Measurements from ENCODE around the gene LIN37.
A peak's percentile ranks its signal among the peaks of the same experiment; 100 is the strongest.

The LIN37 gene

DNA sequence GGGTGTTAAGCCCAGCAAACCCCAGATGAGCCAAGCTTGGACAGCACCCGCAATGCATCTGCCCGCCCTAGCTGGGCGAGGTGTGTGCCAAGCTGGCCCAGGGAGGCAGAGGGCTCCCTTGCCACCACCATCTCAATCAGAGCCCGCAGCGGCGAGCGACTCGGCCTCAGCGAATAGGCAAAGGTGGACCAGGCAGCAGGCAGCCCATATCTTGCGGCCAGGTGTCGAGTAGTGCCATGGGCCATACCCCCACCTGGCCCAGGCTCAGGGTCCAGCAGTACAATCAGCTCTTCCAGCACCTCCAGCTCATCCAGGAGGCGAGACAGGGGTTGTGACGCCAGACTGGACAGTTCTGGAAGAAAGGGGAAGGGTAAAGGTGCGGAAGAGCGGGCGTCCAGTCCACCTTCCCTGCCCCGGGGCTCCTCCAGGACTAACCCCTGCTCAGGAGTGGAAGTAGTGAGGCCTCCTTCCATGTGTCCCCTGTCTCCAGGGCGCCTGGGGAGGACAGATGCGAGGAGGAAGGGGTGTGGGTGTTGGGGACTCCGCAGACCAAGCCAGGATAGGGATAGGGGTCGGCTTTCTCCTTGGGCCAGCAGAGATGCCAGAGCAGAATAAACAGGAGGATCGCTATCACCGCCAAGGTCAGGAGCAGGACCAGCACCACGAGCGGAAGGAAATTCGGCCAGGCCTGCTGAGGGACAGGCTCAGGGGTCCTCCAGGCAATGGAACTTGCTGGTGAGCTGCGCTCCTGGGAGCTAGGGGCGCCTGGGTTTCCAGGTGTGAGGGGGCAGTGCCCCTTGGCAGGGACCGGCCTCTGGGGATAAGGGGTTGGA, 8.9 kb upstream of the LIN37 start:
- TF ChIP-seq EZH2phosphoT487 (IDR thresholded peaks at IDR 0.05; ENCODE audit: low read depth) (no peak), CTCF (IDR thresholded peaks at IDR 0.05; ENCODE audit: low read depth, low read length) (no peak)
- Histone ChIP-seq H4K20me1 (ENCODE audit: insufficient read depth, low read length) (peaks cover 9% of the 10 kb centered on the region; the same call in 1 of the 2 replicates), H3K36me3 (replicated peaks; ENCODE audit: low read depth, low read length) (peaks cover 34% of the 10 kb centered on the region), H3K4me2 (ENCODE audit: low read length) (peak overlapping the region; percentile 82), H3K4me1 (ENCODE audit: low read length) (peaks cover 32% of the 10 kb centered on the region), H3K9ac (ENCODE audit: low read length) (peak overlapping the region; percentile 63; the same call in 1 of the 2 replicates), H3K27ac (ENCODE audit: low read length) (no peak overlapping the region), H3K9me3 (ENCODE audit: insufficient read depth, low read length) (no peaks in the 10 kb centered on the region), H3K79me2 (ENCODE audit: low read length) (peaks cover 2% of the 10 kb centered on the region; the same call in 1 of the 2 replicates), H3K4me3 (ENCODE audit: low read length) (peak overlapping the region; percentile 82), H2AFZ (ENCODE audit: low read depth, low read length) (no peak overlapping the region), H3K27me3 (ENCODE audit: low read depth, low read length) (no peaks in the 10 kb centered on the region)

GRCh38 chr19:35740108-35740422, 8.3 kb upstream of the LIN37 start:
- peaks cover 30% of the 10 kb centered on the region for H3K36me3 ChIP-seq (replicated peaks; ENCODE audit: low read depth, low read length)
- no peaks in the 10 kb centered on the region for H3K9me3 ChIP-seq (ENCODE audit: insufficient read depth, low read length)
- H3K27ac ChIP-seq (ENCODE audit: low read length): peak overlapping the region; percentile 29
- peaks cover 9% of the 10 kb centered on the region; the same call in 1 of the 2 replicates for H4K20me1 ChIP-seq (ENCODE audit: insufficient read depth, low read length)
- peak overlapping the region; percentile 63 for H3K9ac ChIP-seq (ENCODE audit: low read length)
- H3K4me1 ChIP-seq (ENCODE audit: low read length): peaks cover 32% of the 10 kb centered on the region
- peak overlapping the region; percentile 82 for H3K4me2 ChIP-seq (ENCODE audit: low read length)
- peak overlapping the region; percentile 82 for H3K4me3 ChIP-seq (ENCODE audit: low read length)
- no peak for TF ChIP-seq CTCF (IDR thresholded peaks at IDR 0.05; ENCODE audit: low read depth, low read length)
- no peaks in the 10 kb centered on the region for H3K27me3 ChIP-seq (ENCODE audit: low read depth, low read length)
- H3K79me2 ChIP-seq (ENCODE audit: low read length): peaks cover 2% of the 10 kb centered on the region; the same call in 1 of the 2 replicates
- no peak overlapping the region for H2AFZ ChIP-seq (ENCODE audit: low read depth, low read length)

- peak overlapping the region; percentile 77 for H3K9ac ChIP-seq (ENCODE audit: low read length)
- peaks cover 32% of the 10 kb centered on the region for H3K4me1 ChIP-seq (ENCODE audit: low read length)
- H2AFZ ChIP-seq (ENCODE audit: low read depth, low read length): peak overlapping the region; percentile 33; the same call in 1 of the 2 replicates
- H3K4me2 ChIP-seq (ENCODE audit: low read length): peak overlapping the region; percentile 82
- H4K20me1 ChIP-seq (ENCODE audit: insufficient read depth, low read length): peaks cover 9% of the 10 kb centered on the region; the same call in 1 of the 2 replicates
- H3K9me3 ChIP-seq (ENCODE audit: insufficient read depth, low read length): no peaks in the 10 kb centered on the region
- peak overlapping the region; percentile 82 for H3K4me3 ChIP-seq (ENCODE audit: low read length)
- H3K79me2 ChIP-seq (ENCODE audit: low read length): peaks cover 3% of the 10 kb centered on the region; the same call in 1 of the 2 replicates
- H3K36me3 ChIP-seq (replicated peaks; ENCODE audit: low read depth, low read length): peaks cover 25% of the 10 kb centered on the region
- TF ChIP-seq CTCF (IDR thresholded peaks at IDR 0.05; ENCODE audit: low read depth, low read length) (peak; percentile 40), EZH2phosphoT487 (IDR thresholded peaks at IDR 0.05; ENCODE audit: low read depth) (no peak)
- peak overlapping the region; percentile 91 for H3K27ac ChIP-seq (ENCODE audit: low read length)
- H3K27me3 ChIP-seq (ENCODE audit: low read depth, low read length): no peaks in the 10 kb centered on the region
Observed at GRCh38 chr19:35740423-35741202, 7.8 kb upstream of the LIN37 start.

DNA sequence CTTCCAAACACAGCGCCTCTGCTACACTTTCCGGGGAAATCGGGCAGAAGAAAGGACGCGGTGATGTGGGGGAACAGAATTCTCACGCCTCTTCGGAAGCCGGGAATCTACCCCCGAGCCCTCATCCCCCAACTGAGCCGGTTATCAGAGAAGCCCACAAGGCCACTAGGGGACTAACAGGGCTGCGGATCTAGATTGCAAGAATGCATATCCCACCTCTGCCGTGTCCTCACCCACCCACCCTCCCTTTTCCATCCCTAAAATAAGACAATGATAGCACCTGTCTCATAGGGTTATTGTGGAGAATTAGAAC, 7.2 kb upstream of the LIN37 start:
- peak overlapping the region; percentile 82 for H3K4me3 ChIP-seq (ENCODE audit: low read length)
- peaks cover 9% of the 10 kb centered on the region; the same call in 1 of the 2 replicates for H4K20me1 ChIP-seq (ENCODE audit: insufficient read depth, low read length)
- peak overlapping the region; percentile 82 for H3K4me2 ChIP-seq (ENCODE audit: low read length)
- no peak overlapping the region for H2AFZ ChIP-seq (ENCODE audit: low read depth, low read length)
- H3K79me2 ChIP-seq (ENCODE audit: low read length): peaks cover 9% of the 10 kb centered on the region
- no peak for TF ChIP-seq EZH2phosphoT487 (IDR thresholded peaks at IDR 0.05; ENCODE audit: low read depth)
- H3K27ac ChIP-seq (ENCODE audit: low read length): peak overlapping the region; percentile 91
- no peaks in the 10 kb centered on the region for H3K9me3 ChIP-seq (ENCODE audit: insufficient read depth, low read length)
- no peaks in the 10 kb centered on the region for H3K27me3 ChIP-seq (ENCODE audit: low read depth, low read length)
- peaks cover 34% of the 10 kb centered on the region for H3K4me1 ChIP-seq (ENCODE audit: low read length)
- peaks cover 24% of the 10 kb centered on the region for H3K36me3 ChIP-seq (replicated peaks; ENCODE audit: low read depth, low read length)
- peak overlapping the region; percentile 77 for H3K9ac ChIP-seq (ENCODE audit: low read length)
